ENCODE data around the gene SELENOW. TPM values are rescaled to one million over a fixed set of nuclear protein-coding genes. Genes with fewer than 3 reads are reported as not detected.
"Not testable (repeated sequence)": the region's sequence is repeated elsewhere in the genome, so short reads cannot be mapped to it uniquely, and the experiment has no call there.

The SELENOW gene
- total RNA-seq, 3 donors from 2014 or later, result 297 to 525 (median 450) TPM

DNA sequence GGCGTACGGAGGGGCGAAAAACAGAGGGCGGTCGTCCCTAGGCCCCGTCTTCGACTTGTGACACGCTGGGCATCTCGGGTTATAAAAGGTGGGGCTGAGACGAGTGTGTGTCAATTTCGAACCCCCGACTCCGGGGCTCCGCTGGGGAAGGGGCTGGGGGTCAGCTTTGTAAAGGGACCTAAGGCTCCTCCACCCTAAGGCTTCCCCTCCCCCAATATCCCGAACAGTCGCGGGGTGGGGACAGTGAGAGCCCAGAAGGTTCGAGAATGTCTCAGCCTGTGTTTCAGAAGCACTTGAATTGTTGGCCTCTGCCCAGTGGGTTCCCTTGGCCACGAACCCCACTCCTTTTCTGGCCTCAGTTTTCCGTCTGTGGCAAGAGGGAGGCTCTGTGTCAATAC lies 450 bp downstream of the SELENOW start:
- intact Hi-C loops (cut with DNase I; ENCODE audit: low total_unique reads), result no loop called here
- H3K9me3 ChIP-seq, result no peaks in the 10 kb centered on the region
- no peaks in the 10 kb centered on the region for H3K36me3 ChIP-seq
- DNase-seq (ENCODE audit: low spot score in 2 of 2), result no peak
- no peaks in the 10 kb centered on the region for H3K27me3 ChIP-seq
- peak overlapping the region; percentile 98 to 99 for H3K27ac ChIP-seq
- H3K4me1 ChIP-seq, result peaks cover 0 to 5% of the 10 kb centered on the region in 2 donors
- TF ChIP-seq POLR2AphosphoS5 (IDR thresholded peaks at IDR 0.05) (no peak), POLR2A (IDR thresholded peaks at IDR 0.05) (no peak)
- TF ChIP-seq, protein P1, sequence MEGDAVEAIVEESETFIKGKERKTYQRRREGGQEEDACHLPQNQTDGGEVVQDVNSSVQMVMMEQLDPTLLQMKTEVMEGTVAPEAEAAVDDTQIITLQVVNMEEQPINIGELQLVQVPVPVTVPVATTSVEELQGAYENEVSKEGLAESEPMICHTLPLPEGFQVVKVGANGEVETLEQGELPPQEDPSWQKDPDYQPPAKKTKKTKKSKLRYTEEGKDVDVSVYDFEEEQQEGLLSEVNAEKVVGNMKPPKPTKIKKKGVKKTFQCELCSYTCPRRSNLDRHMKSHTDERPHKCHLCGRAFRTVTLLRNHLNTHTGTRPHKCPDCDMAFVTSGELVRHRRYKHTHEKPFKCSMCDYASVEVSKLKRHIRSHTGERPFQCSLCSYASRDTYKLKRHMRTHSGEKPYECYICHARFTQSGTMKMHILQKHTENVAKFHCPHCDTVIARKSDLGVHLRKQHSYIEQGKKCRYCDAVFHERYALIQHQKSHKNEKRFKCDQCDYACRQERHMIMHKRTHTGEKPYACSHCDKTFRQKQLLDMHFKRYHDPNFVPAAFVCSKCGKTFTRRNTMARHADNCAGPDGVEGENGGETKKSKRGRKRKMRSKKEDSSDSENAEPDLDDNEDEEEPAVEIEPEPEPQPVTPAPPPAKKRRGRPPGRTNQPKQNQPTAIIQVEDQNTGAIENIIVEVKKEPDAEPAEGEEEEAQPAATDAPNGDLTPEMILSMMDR (IDR thresholded peaks at IDR 0.05), result no peak
- H3K4me3 ChIP-seq, result peak overlapping the region; percentile 77 to 96 (median 83)

GRCh38 chr19:47779524-47780214 lies 1.2 kb downstream of the SELENOW start:
- Histone ChIP-seq H3K4me1 (peaks cover 0 to 5% of the 10 kb centered on the region in 2 donors), H3K27ac (peak overlapping the region; percentile 98 to 99), H3K27me3 (no peaks in the 10 kb centered on the region), H3K36me3 (no peaks in the 10 kb centered on the region), H3K9me3 (no peaks in the 10 kb centered on the region), H3K4me3 (peak overlapping the region; percentile 77 to 96 (median 83))
- TF ChIP-seq POLR2A (IDR thresholded peaks at IDR 0.05) (no peak), POLR2AphosphoS5 (IDR thresholded peaks at IDR 0.05) (no peak)
- TF ChIP-seq, protein P1 (IDR thresholded peaks at IDR 0.05), result no peak
- peak in 1 of 2 donors; percentile 56 for DNase-seq (ENCODE audit: low spot score in 2 of 2)
- intact Hi-C loops (cut with DNase I; ENCODE audit: low total_unique reads), result no loop called here

DNA sequence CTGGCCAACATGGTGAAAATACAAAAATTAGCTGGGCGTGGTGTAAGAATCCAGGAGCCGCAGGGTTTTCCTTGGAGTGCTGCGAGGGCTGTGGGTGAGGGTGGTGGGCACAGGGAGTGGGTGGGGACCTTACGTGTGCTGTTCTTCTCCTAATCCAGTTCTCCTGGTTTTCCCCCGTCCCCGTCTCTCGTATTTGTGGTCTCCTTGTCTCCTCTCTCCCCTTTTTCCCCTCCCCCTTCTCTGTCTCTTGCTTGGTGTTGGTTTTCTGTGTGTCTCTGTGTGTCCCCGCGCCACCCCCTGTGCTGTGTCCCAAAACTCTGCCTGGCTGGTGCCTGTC lies 1.7 kb downstream of the SELENOW start:
- no peaks in the 10 kb centered on the region for H3K9me3 ChIP-seq
- H3K4me3 ChIP-seq, result peak overlapping the region; percentile 77 to 96 (median 83)
- TF ChIP-seq POLR2AphosphoS5 (IDR thresholded peaks at IDR 0.05) (no peak), POLR2A (IDR thresholded peaks at IDR 0.05) (no peak)
- TF ChIP-seq, protein P1 (IDR thresholded peaks at IDR 0.05), result no peak
- no peak for DNase-seq (ENCODE audit: low spot score in 2 of 2)
- intact Hi-C loops (cut with DNase I; ENCODE audit: low total_unique reads), result no loop called here
- peak overlapping the region; percentile 98 to 99 for H3K27ac ChIP-seq
- no peaks in the 10 kb centered on the region for H3K27me3 ChIP-seq
- H3K36me3 ChIP-seq, result no peaks in the 10 kb centered on the region
- H3K4me1 ChIP-seq, result peaks cover 0 to 5% of the 10 kb centered on the region in 2 donors

DNA sequence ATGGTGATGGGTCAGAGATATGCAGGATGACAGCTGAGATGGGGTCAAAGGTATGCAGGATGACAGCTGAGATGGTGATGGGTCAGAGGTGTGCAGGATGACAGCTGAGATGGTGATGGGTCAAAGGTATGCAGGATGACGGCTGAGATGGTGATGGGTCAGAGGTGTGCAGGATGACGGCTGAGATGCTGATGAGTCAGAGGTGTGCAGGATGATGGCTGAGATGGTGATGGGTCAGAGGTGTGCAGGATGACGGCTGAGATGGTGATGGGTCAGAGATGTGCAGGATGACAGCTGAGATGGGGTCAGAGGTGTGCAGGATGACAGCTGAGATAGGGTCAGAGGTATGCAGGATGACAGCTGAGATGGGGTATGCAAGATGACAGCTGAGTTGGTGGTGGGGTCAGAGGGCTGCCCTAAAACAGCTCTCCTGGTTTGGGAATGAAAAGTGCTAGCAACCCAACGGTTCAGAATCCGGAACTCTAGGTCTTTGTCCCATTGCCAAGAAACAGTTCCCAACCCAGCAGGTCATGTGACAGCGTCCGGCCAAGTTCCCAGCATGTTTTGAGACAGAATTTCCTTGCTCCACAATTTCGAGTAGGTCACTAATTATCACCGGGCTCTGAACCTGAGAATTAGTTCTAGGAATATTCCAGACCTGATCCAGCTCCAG lies 3.2 kb downstream of the SELENOW start:
- Histone ChIP-seq H3K4me3 (peak overlapping the region in 1 of 3 donors; percentile 83), H3K9me3 (no peaks in the 10 kb centered on the region), H3K27ac (peak overlapping the region; percentile 42 to 99), H3K4me1 (peaks cover 0 to 5% of the 10 kb centered on the region in 2 donors), H3K36me3 (no peaks in the 10 kb centered on the region), H3K27me3 (no peaks in the 10 kb centered on the region)
- no peak for TF ChIP-seq POLR2A (IDR thresholded peaks at IDR 0.05)
- TF ChIP-seq, protein P1 (IDR thresholded peaks at IDR 0.05), result no peak
- no peak for TF ChIP-seq POLR2AphosphoS5 (IDR thresholded peaks at IDR 0.05)
- intact Hi-C loops (cut with DNase I; ENCODE audit: low total_unique reads), result no loop called here
- DNase-seq (ENCODE audit: low spot score in 2 of 2), result peak in 1 of 2 donors; percentile 45

- TF ChIP-seq, protein P1 (IDR thresholded peaks at IDR 0.05), result no peak
- TF ChIP-seq POLR2AphosphoS5 (IDR thresholded peaks at IDR 0.05), result no peak
- no peak for TF ChIP-seq POLR2A (IDR thresholded peaks at IDR 0.05)
- Histone ChIP-seq H3K36me3 (no peaks in the 10 kb centered on the region), H3K27ac (no peak overlapping the region), H3K4me3 (no peak overlapping the region), H3K4me1 (no peaks in the 10 kb centered on the region), H3K9me3 (no peaks in the 10 kb centered on the region), H3K27me3 (no peaks in the 10 kb centered on the region)
- intact Hi-C loops (cut with DNase I; ENCODE audit: low total_unique reads), result no loop called here
- DNase-seq (ENCODE audit: low spot score in 2 of 2), result no peak
Observed at GRCh38 chr19:47786566-47786965, 8.1 kb downstream of the SELENOW start.

GRCh38 chr19:47787307-47787706 lies 8.8 kb downstream of the SELENOW start:
- H3K4me1 ChIP-seq; H3K9me3 ChIP-seq; DNase-seq (ENCODE audit: low spot score in 2 of 2); H3K36me3 ChIP-seq; H3K27ac ChIP-seq; H3K4me3 ChIP-seq; intact Hi-C loops (cut with DNase I; ENCODE audit: low total_unique reads); H3K27me3 ChIP-seq: not testable (repeated sequence)

- H3K27me3 ChIP-seq; H3K4me3 ChIP-seq; H3K9me3 ChIP-seq; DNase-seq (ENCODE audit: low spot score in 2 of 2); H3K36me3 ChIP-seq; H3K4me1 ChIP-seq; intact Hi-C loops (cut with DNase I; ENCODE audit: low total_unique reads); H3K27ac ChIP-seq: not testable (repeated sequence)
Observed at GRCh38 chr19:47789811-47790210, 11.3 kb downstream of the SELENOW start.

Data from breast epithelium (tissue), 4 donors.